ENCODE measurements around the gene SURF1.

The SURF1 gene

DNA sequence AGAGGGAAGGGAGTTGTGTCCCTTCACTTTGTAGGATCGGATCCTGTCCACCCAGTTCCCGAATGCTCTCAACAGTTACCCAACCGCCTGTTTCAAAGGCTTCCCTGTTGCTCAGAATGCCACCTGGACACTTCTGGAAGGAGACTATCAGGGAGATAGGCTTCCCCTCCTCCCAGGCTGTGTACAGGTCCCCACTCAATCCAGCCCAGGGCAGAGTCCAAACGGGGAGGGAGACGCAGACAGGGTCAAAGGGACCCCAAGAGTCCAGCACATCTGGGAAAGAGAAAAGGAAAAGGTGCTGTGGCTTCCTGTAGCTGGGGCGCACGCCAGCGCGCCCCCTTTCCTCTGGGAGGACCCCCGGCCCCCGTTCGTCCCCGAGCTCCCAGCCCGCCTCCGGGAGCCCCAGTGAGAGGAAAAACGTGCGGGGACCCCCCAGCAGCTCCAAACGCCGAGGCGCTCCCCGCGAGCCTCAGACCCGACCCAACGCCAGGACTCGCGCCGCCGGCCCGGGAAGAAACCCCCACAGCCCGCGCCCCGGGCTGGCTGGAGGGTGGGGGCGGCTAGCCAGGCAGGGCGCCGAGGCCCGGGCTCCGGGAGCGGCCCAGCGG lies 18.9 kb upstream of the SURF1 start:
- peak overlapping the region; percentile 91 for H3K27ac ChIP-seq (ENCODE audit: low read length)
- ATAC-seq (ENCODE audit: insufficient read depth, low read depth): peak; percentile 27
- DNase-seq: peak; percentile 56
- peak overlapping the region; percentile 77 for H2AFZ ChIP-seq (ENCODE audit: low read depth, low read length)
- no peaks in the 10 kb centered on the region for H3K9me3 ChIP-seq (ENCODE audit: insufficient read depth, low read length, severe bottlenecking)
- H3K4me2 ChIP-seq (ENCODE audit: insufficient read depth, low read length): peak overlapping the region; percentile 95
- H3K27me3 ChIP-seq (ENCODE audit: insufficient read depth, low read length, poor library complexity): no peaks in the 10 kb centered on the region
- peaks cover 40% of the 10 kb centered on the region for H3K4me1 ChIP-seq (ENCODE audit: insufficient read depth, low read length)
- H3K9ac ChIP-seq (ENCODE audit: low read depth, low read length): peak overlapping the region; percentile 89
- peaks cover 56% of the 10 kb centered on the region for H3K79me2 ChIP-seq (ENCODE audit: insufficient read depth, low read length)
- H3K4me3 ChIP-seq (ENCODE audit: low read depth in 1 of 2, low read length in 2 of 2): peak overlapping the region; percentile 98 to 100
- peaks cover 46% of the 10 kb centered on the region for H4K20me1 ChIP-seq (ENCODE audit: insufficient read depth, low read length)
- TF ChIP-seq EZH2 (IDR thresholded peaks at IDR 0.05; ENCODE audit: borderline replicate concordance, low read depth, low read length, severe bottlenecking): no peak
- TF ChIP-seq, protein P1, sequence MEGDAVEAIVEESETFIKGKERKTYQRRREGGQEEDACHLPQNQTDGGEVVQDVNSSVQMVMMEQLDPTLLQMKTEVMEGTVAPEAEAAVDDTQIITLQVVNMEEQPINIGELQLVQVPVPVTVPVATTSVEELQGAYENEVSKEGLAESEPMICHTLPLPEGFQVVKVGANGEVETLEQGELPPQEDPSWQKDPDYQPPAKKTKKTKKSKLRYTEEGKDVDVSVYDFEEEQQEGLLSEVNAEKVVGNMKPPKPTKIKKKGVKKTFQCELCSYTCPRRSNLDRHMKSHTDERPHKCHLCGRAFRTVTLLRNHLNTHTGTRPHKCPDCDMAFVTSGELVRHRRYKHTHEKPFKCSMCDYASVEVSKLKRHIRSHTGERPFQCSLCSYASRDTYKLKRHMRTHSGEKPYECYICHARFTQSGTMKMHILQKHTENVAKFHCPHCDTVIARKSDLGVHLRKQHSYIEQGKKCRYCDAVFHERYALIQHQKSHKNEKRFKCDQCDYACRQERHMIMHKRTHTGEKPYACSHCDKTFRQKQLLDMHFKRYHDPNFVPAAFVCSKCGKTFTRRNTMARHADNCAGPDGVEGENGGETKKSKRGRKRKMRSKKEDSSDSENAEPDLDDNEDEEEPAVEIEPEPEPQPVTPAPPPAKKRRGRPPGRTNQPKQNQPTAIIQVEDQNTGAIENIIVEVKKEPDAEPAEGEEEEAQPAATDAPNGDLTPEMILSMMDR (IDR thresholded peaks at IDR 0.05; ENCODE audit: borderline replicate concordance, extremely low read depth, low read length, poor library complexity, severe bottlenecking): peak; percentile 56
- peaks cover 33% of the 10 kb centered on the region for H3K36me3 ChIP-seq (ENCODE audit: insufficient read depth, low read length)

DNA sequence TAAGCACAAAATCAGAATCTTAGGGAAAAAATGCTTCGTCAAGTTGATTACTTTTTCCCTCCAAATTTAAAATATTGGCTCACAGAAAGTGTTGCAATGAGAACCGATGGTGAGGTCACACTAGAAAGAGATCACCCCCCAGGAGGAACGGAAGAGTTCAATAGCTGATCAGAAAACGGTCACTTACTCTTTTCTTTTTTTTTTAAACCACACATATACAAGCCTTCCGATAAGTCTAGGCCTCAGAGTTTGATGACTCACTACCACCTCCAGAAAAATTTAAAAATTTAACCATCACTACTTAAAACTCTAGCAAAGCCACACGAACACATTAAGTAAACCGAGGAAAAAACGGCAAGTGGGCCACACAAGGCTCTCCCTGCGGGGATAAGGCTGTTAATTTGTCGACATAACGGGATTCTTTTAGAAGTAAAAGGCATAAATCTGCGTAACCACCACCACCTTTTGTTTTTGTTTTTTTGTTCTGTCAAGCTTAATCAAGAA lies 18.4 kb upstream of the SURF1 start:
- Histone ChIP-seq H2AFZ (ENCODE audit: low read depth, low read length) (peak overlapping the region; percentile 77), H3K4me1 (ENCODE audit: insufficient read depth, low read length) (peaks cover 40% of the 10 kb centered on the region), H3K4me2 (ENCODE audit: insufficient read depth, low read length) (peak overlapping the region; percentile 95), H3K27ac (ENCODE audit: low read length) (peak overlapping the region; percentile 91), H3K36me3 (ENCODE audit: insufficient read depth, low read length) (peaks cover 38% of the 10 kb centered on the region), H3K27me3 (ENCODE audit: insufficient read depth, low read length, poor library complexity) (no peaks in the 10 kb centered on the region), H3K9me3 (ENCODE audit: insufficient read depth, low read length, severe bottlenecking) (no peaks in the 10 kb centered on the region), H4K20me1 (ENCODE audit: insufficient read depth, low read length) (peaks cover 51% of the 10 kb centered on the region), H3K79me2 (ENCODE audit: insufficient read depth, low read length) (peaks cover 62% of the 10 kb centered on the region), H3K9ac (ENCODE audit: low read depth, low read length) (peak overlapping the region; percentile 89), H3K4me3 (ENCODE audit: low read depth in 1 of 2, low read length in 2 of 2) (peak overlapping the region; percentile 98 to 100; a peak in 3 of 4 replicates)
- ATAC-seq (ENCODE audit: insufficient read depth, low read depth) (no peak), DNase-seq (no peak)
- TF ChIP-seq EZH2 (IDR thresholded peaks at IDR 0.05; ENCODE audit: borderline replicate concordance, low read depth, low read length, severe bottlenecking): no peak
- TF ChIP-seq, protein P1 (IDR thresholded peaks at IDR 0.05; ENCODE audit: borderline replicate concordance, extremely low read depth, low read length, poor library complexity, severe bottlenecking): no peak

DNA sequence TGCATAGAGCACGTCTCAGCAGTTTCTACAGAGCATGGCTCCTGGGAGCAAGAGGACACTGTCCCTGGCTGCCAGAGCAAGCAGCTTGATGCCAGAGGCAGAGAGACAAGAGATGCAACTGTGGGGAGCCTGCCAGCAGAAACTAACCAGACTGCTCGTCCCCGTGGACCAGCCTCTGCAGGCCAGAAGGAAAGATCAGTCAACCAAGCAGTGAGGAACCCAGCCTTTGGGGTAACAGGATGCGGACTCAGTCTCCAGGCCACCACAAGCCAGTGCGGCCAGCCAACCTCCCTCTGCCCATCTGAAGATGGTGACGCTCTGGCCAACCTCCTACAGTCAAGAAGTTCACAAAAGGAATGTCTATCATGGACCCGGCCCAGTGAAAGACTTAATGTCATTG lies 15.9 kb upstream of the SURF1 start:
- Histone ChIP-seq H4K20me1 (ENCODE audit: insufficient read depth, low read length) (peaks cover 76% of the 10 kb centered on the region), H3K79me2 (ENCODE audit: insufficient read depth, low read length) (peaks cover 87% of the 10 kb centered on the region), H3K27me3 (ENCODE audit: insufficient read depth, low read length, poor library complexity) (no peaks in the 10 kb centered on the region), H3K4me1 (ENCODE audit: insufficient read depth, low read length) (peaks cover 38% of the 10 kb centered on the region), H3K27ac (ENCODE audit: low read length) (no peak overlapping the region), H3K4me2 (ENCODE audit: insufficient read depth, low read length) (no peak overlapping the region), H3K9ac (ENCODE audit: low read depth, low read length) (no peak overlapping the region), H3K36me3 (ENCODE audit: insufficient read depth, low read length) (peaks cover 56% of the 10 kb centered on the region), H3K4me3 (ENCODE audit: low read depth in 1 of 2, low read length in 2 of 2) (no peak overlapping the region), H2AFZ (ENCODE audit: low read depth, low read length) (no peak overlapping the region), H3K9me3 (ENCODE audit: insufficient read depth, low read length, severe bottlenecking) (no peaks in the 10 kb centered on the region)
- TF ChIP-seq, protein P1 (IDR thresholded peaks at IDR 0.05; ENCODE audit: borderline replicate concordance, extremely low read depth, low read length, poor library complexity, severe bottlenecking): no peak
- no peak for TF ChIP-seq EZH2 (IDR thresholded peaks at IDR 0.05; ENCODE audit: borderline replicate concordance, low read depth, low read length, severe bottlenecking)
- no peak for ATAC-seq (ENCODE audit: insufficient read depth, low read depth)
- no peak for DNase-seq

Data from DND-41 (cell line).